Measurements from ENCODE around the gene CACNA2D2. TPM values are rescaled to one million over a fixed set of nuclear protein-coding genes. Genes with fewer than 3 reads are reported as not detected.
A peak's percentile ranks its signal among the peaks of the same experiment; 100 is the strongest.

Gene CACNA2D2
- total RNA-seq, 1 experiment from 2014 or later, result 27.7 TPM

DNA sequence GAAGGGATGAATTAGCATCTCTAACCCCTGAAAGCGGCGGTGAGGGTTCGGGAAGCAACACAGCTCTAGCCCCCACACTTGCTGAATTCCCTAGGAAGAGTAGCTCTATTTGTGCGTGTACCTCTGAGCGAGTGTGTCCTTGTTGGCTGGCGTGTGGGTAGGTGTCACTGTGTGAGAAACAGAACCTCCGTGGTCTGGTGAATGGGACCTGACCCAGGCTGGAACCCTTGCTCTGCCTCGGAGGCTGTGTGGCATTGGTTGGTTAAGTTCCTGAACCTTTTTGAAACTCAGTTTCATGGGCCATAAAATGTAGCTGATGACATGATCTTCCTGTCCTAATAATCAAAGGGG lies 143.7 kb downstream of the CACNA2D2 start:
- H3K9ac ChIP-seq (ENCODE audit: extremely low read depth, insufficient read length, low read length), result no peak overlapping the region
- H3K27ac ChIP-seq (ENCODE audit: insufficient read length, low read depth, low read length), result no peak overlapping the region
- H2BK15ac ChIP-seq (ENCODE audit: low read depth, low read length), result no peak overlapping the region
- no peak overlapping the region for H3K14ac ChIP-seq (ENCODE audit: insufficient read depth, low read length)
- H2AK5ac ChIP-seq (ENCODE audit: insufficient read length, low read length), result no peak overlapping the region
- no peak overlapping the region for H3T11ph ChIP-seq (ENCODE audit: low read length)
- H2AFZ ChIP-seq (ENCODE audit: low read length), result peak overlapping the region; percentile 26
- H3K4me3 Mint-ChIP-seq, result peak overlapping the region; percentile 91 to 95
- peaks cover 4% of the 10 kb centered on the region; the same call in 1 of the 2 replicates for H3K4me1 ChIP-seq (ENCODE audit: insufficient read depth, low read length)
- H2BK120ac ChIP-seq (ENCODE audit: low read depth, low read length, poor library complexity, severe bottlenecking), result no peak overlapping the region
- peak overlapping the region; percentile 80 for H3K4me2 ChIP-seq (ENCODE audit: insufficient read depth, insufficient read length, low read length)
- peak overlapping the region in 2 of 3 experiments; percentile 39 to 97; a peak in 2 of 7 replicates for H3K27ac Mint-ChIP-seq
- H3K23ac ChIP-seq (ENCODE audit: insufficient read length, low read depth, low read length), result no peak overlapping the region
- H2BK20ac ChIP-seq (ENCODE audit: low read depth, low read length, poor library complexity, severe bottlenecking), result no peak overlapping the region
- H3K27me3 Mint-ChIP-seq (ENCODE audit: low read depth), result peaks cover 17% of the 10 kb centered on the region
- WGBS (ENCODE audit: extremely low coverage, insufficient read length, low lambda C conversion rate), result no CpG with 5 or more reads among the region's 8 CpGs
- TF ChIP-seq, protein P1, sequence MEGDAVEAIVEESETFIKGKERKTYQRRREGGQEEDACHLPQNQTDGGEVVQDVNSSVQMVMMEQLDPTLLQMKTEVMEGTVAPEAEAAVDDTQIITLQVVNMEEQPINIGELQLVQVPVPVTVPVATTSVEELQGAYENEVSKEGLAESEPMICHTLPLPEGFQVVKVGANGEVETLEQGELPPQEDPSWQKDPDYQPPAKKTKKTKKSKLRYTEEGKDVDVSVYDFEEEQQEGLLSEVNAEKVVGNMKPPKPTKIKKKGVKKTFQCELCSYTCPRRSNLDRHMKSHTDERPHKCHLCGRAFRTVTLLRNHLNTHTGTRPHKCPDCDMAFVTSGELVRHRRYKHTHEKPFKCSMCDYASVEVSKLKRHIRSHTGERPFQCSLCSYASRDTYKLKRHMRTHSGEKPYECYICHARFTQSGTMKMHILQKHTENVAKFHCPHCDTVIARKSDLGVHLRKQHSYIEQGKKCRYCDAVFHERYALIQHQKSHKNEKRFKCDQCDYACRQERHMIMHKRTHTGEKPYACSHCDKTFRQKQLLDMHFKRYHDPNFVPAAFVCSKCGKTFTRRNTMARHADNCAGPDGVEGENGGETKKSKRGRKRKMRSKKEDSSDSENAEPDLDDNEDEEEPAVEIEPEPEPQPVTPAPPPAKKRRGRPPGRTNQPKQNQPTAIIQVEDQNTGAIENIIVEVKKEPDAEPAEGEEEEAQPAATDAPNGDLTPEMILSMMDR (conservative IDR thresholded peaks at IDR 0.05), result no peak
- no peak overlapping the region for H3K4ac ChIP-seq (ENCODE audit: low read depth, low read length)
- no peak overlapping the region for H4K8ac ChIP-seq (replicated peaks; ENCODE audit: insufficient read length, low read depth, low read length)
- H3K36me3 Mint-ChIP-seq (ENCODE audit: insufficient read depth in 1 of 3, low read depth in 3 of 3), result peaks cover 9 to 17% (median 15%) of the 10 kb centered on the region in 3 experiments
- H4K91ac ChIP-seq (ENCODE audit: insufficient read length, low read depth, low read length), result no peak overlapping the region
- peaks cover 6% of the 10 kb centered on the region for H3K79me1 ChIP-seq (ENCODE audit: insufficient read depth, low read depth, low read length, poor library complexity, severe bottlenecking)
- H3K27me3 ChIP-seq (ENCODE audit: insufficient read depth, low read length), result no peaks in the 10 kb centered on the region
- no peak overlapping the region for H3K18ac ChIP-seq (ENCODE audit: insufficient read length, low read depth, low read length)
- DNase-seq, result no peak
- H3K23me2 ChIP-seq (ENCODE audit: insufficient read length, low read depth, low read length, poor library complexity, severe bottlenecking), result peaks cover 10% of the 10 kb centered on the region
- peaks cover 9% of the 10 kb centered on the region; the same call in 1 of the 2 replicates for H3K79me2 ChIP-seq (ENCODE audit: insufficient read depth, low read length)
- H4K5ac ChIP-seq (ENCODE audit: insufficient read length, low read depth, low read length), result no peak overlapping the region
- H2BK5ac ChIP-seq (ENCODE audit: insufficient read length, low read length), result no peak overlapping the region
- H3K9me3 ChIP-seq (ENCODE audit: control insufficient read depth, low read depth, low read length), result no peaks in the 10 kb centered on the region
- no peak overlapping the region for H3K56ac ChIP-seq (ENCODE audit: insufficient read length, low read depth, low read length)
- peaks cover 31 to 33% of the 10 kb centered on the region in 2 experiments for H3K4me1 Mint-ChIP-seq
- no peaks in the 10 kb centered on the region; a peak in 1 of 5 replicates for H3K9me3 Mint-ChIP-seq
- no peak overlapping the region for H2BK12ac ChIP-seq (ENCODE audit: insufficient read length, low read depth, low read length)
- no peaks in the 10 kb centered on the region for H4K20me1 ChIP-seq (ENCODE audit: control insufficient read depth, insufficient read depth, insufficient read length)
